ENCODE data around the gene GCN1.

- TF ChIP-seq EP300 (IDR thresholded peaks at IDR 0.05; ENCODE audit: borderline replicate concordance in 1 of 2, low read depth in 2 of 2, low read length in 2 of 2) (no peak), ATF3 (IDR thresholded peaks at IDR 0.05; ENCODE audit: insufficient read depth, low read depth, low read length) (no peak), CTCF (IDR thresholded peaks at IDR 0.05; ENCODE audit: control extremely low read depth in 1 of 3, insufficient read depth in 1 of 3, low read depth in 1 of 3, low read length in 3 of 3) (no peak), ASH2L (IDR thresholded peaks at IDR 0.05; ENCODE audit: low read length) (no peak)
Observed at GRCh38 chr12:120222288-120222832, 27.8 kb upstream of the GCN1 start.

All from H1 (cell line).